ACC112 (cell line): Measurements from ENCODE around the gene MAGIX.

ENCODE experiments used
- H2AFZ ChIP-seq: fragments of 200-600 bp; sonication (generic); one replicate; pipeline ENCODE4 v1.6.0; 2017; ENCODE audit warnings: antibody characterized with exemption, low read length; ENCODE audit not compliant: unreplicated experiment
- H3K27ac ChIP-seq: fragments of 200-600 bp; sonication (generic); 2 replicates; pipeline ENCODE4 v1.5.1; 2014; ENCODE audit warnings: low read depth, mild to moderate bottlenecking, antibody characterized with exemption, low read length, moderate library complexity
- H3K27me3 ChIP-seq: fragments of 200-600 bp; sonication (generic); 2 replicates; pipeline ENCODE4 v1.6.1; 2014; ENCODE audit warnings: mild to moderate bottlenecking, antibody characterized with exemption, low read length, moderate library complexity, mixed read lengths; ENCODE audit not compliant: insufficient read depth
- H3K36me3 ChIP-seq: fragments of 200-600 bp; sonication (generic); 2 replicates; pipeline ENCODE4 v1.6.1; 2016; ENCODE audit warnings: mild to moderate bottlenecking, antibody characterized with exemption, low read length, moderate library complexity, mixed read lengths; ENCODE audit not compliant: insufficient read depth
- H3K4me1 ChIP-seq: fragments of 200-600 bp; sonication (generic); one replicate; pipeline ENCODE4 v1.6.1; 2016; ENCODE audit warnings: low read length, mixed read lengths; ENCODE audit not compliant: insufficient read depth, unreplicated experiment, control insufficient read depth
- H3K4me3 ChIP-seq: fragments of 200-600 bp; sonication (generic); 2 replicates; pipeline ENCODE4 v1.5.1; 2014; ENCODE audit warnings: mild to moderate bottlenecking, low read depth, low read length
- H3K79me2 ChIP-seq: fragments of 200-600 bp; sonication (generic); one replicate; pipeline ENCODE4 v1.6.0; 2016; ENCODE audit warnings: low read length; ENCODE audit not compliant: control insufficient read depth, unreplicated experiment, insufficient read depth

MAGIX gene

GRCh38 chrX:49184294-49185281, 22.0 kb downstream of the MAGIX start:
- Histone ChIP-seq H3K4me1 (peaks cover 7% of the 10 kb centered on the region), H3K36me3 (no peaks in the 10 kb centered on the region), H3K27ac (no peak overlapping the region), H3K4me3 (peak overlapping the region; percentile 88), H3K27me3 (no peaks in the 10 kb centered on the region), H2AFZ (no peak overlapping the region), H3K79me2 (peaks cover 6% of the 10 kb centered on the region)

- Histone ChIP-seq H3K27ac (peak within 1 kb of the TSS; percentile 38; the same call in 1 of the 2 replicates), H2AFZ (no peak within 1 kb of the TSS)
Observed at GRCh38 chrX:49186125-49187027, 23.8 kb downstream of the MAGIX start, which contains the start of gene PRICKLE3. TSS of gene PRICKLE3 (minus strand) at chrX:49186373. CDS start at chrX:49186297, 76 bp downstream.

GRCh38 chrX:49187028-49187394, 24.5 kb downstream of the MAGIX start:
- peaks cover 7% of the 10 kb centered on the region for H3K4me1 ChIP-seq
- peaks cover 6% of the 10 kb centered on the region for H3K79me2 ChIP-seq
- H3K27ac ChIP-seq = no peak overlapping the region
- no peaks in the 10 kb centered on the region for H3K27me3 ChIP-seq
- H3K4me3 ChIP-seq = no peak overlapping the region
- no peak overlapping the region for H2AFZ ChIP-seq
- H3K36me3 ChIP-seq = no peaks in the 10 kb centered on the region

More at GRCh38 chrX:49186125-49187027, 23.8 kb downstream of the MAGIX start, which contains the start of gene PRICKLE3:
- no peaks in the 10 kb centered on the region for H3K36me3 ChIP-seq
- H3K4me3 ChIP-seq = peak within 1 kb of the TSS; percentile 88
- peaks cover 7% of the 10 kb centered on the region for H3K4me1 ChIP-seq
- peaks cover 6% of the 10 kb centered on the region for H3K79me2 ChIP-seq
- no peaks in the 10 kb centered on the region for H3K27me3 ChIP-seq

- H3K27ac ChIP-seq = no peak overlapping the region
- H3K79me2 ChIP-seq = peaks cover 6% of the 10 kb centered on the region
- H3K36me3 ChIP-seq = no peaks in the 10 kb centered on the region
- no peaks in the 10 kb centered on the region for H3K27me3 ChIP-seq
- H3K4me1 ChIP-seq = peaks cover 7% of the 10 kb centered on the region
- no peak overlapping the region for H2AFZ ChIP-seq
- H3K4me3 ChIP-seq = no peak overlapping the region
Observed at GRCh38 chrX:49187526-49187925, 25.0 kb downstream of the MAGIX start.

- Histone ChIP-seq H3K4me3 (no peak overlapping the region), H3K79me2 (peaks cover 6% of the 10 kb centered on the region), H3K27ac (no peak overlapping the region), H3K36me3 (no peaks in the 10 kb centered on the region), H3K4me1 (peaks cover 7% of the 10 kb centered on the region), H2AFZ (no peak overlapping the region), H3K27me3 (no peaks in the 10 kb centered on the region)
Observed at GRCh38 chrX:49188468-49189076, 26.0 kb downstream of the MAGIX start.

- Histone ChIP-seq H3K4me1 (peaks cover 7% of the 10 kb centered on the region), H3K4me3 (peak overlapping the region; percentile 72), H3K27ac (no peak overlapping the region), H3K79me2 (peaks cover 6% of the 10 kb centered on the region), H3K27me3 (no peaks in the 10 kb centered on the region), H3K36me3 (no peaks in the 10 kb centered on the region), H2AFZ (no peak overlapping the region)
Observed at GRCh38 chrX:49189606-49190005, 27.0 kb downstream of the MAGIX start.

GRCh38 chrX:49190821-49191573, 28.4 kb downstream of the MAGIX start:
- Histone ChIP-seq H3K36me3 (no peaks in the 10 kb centered on the region), H3K79me2 (no peaks in the 10 kb centered on the region), H3K4me3 (peak overlapping the region; percentile 92), H2AFZ (peak overlapping the region; percentile 74), H3K27me3 (no peaks in the 10 kb centered on the region), H3K4me1 (peaks cover 4% of the 10 kb centered on the region), H3K27ac (no peak overlapping the region)

GRCh38 chrX:49191574-49192011, 29.0 kb downstream of the MAGIX start:
- H2AFZ ChIP-seq = peak overlapping the region; percentile 74
- no peaks in the 10 kb centered on the region for H3K27me3 ChIP-seq

GRCh38 chrX:49192722-49193328, 30.3 kb downstream of the MAGIX start:
- Histone ChIP-seq H3K36me3 (no peaks in the 10 kb centered on the region), H3K4me3 (no peak overlapping the region; the same call in 1 of the 2 replicates), H3K27me3 (no peaks in the 10 kb centered on the region), H3K79me2 (no peaks in the 10 kb centered on the region), H2AFZ (no peak overlapping the region), H3K4me1 (peaks cover 4% of the 10 kb centered on the region), H3K27ac (no peak overlapping the region)

More at GRCh38 chrX:49191574-49192011, 29.0 kb downstream of the MAGIX start:
- no peaks in the 10 kb centered on the region for H3K36me3 ChIP-seq
- H3K27ac ChIP-seq = no peak overlapping the region
- H3K79me2 ChIP-seq = no peaks in the 10 kb centered on the region
- H3K4me1 ChIP-seq = peaks cover 4% of the 10 kb centered on the region
- peak overlapping the region; percentile 92 for H3K4me3 ChIP-seq
